Neural cell (in vitro differentiated cells): ENCODE results near the gene POLA2.

Source experiments
- MXI1 ChIP-seq: fragments of 450-650 bp; conservative IDR thresholded peaks from 2 replicates; pipeline ENCODE4 v1.6.1; 2014; ENCODE audit warnings: antibody characterized with exemption, mild to moderate bottlenecking; ENCODE audit not compliant: poor library complexity, severe bottlenecking
- POLR2AphosphoS5 ChIP-seq: IDR thresholded peaks from 2 replicates; pipeline ENCODE4 v1.6.1; 2012
- SMC3 ChIP-seq: fragments of 450-650 bp; conservative IDR thresholded peaks from 2 replicates; pipeline ENCODE4 v1.6.1; 2014; ENCODE audit warnings: antibody characterized with exemption, mild to moderate bottlenecking, moderate library complexity; ENCODE audit not compliant: poor library complexity
- TF ChIP-seq, protein P1 (sequence below): fragments of 450-650 bp; IDR thresholded peaks from 2 replicates; pipeline ENCODE4 v1.5.1; 2014; ENCODE audit warnings: antibody characterized with exemption, mild to moderate bottlenecking, moderate library complexity; ENCODE audit not compliant: poor library complexity, severe bottlenecking

GRCh38 chr11:65297026-65297672, 35.4 kb downstream of the POLA2 start:
- TF ChIP-seq, protein P1, sequence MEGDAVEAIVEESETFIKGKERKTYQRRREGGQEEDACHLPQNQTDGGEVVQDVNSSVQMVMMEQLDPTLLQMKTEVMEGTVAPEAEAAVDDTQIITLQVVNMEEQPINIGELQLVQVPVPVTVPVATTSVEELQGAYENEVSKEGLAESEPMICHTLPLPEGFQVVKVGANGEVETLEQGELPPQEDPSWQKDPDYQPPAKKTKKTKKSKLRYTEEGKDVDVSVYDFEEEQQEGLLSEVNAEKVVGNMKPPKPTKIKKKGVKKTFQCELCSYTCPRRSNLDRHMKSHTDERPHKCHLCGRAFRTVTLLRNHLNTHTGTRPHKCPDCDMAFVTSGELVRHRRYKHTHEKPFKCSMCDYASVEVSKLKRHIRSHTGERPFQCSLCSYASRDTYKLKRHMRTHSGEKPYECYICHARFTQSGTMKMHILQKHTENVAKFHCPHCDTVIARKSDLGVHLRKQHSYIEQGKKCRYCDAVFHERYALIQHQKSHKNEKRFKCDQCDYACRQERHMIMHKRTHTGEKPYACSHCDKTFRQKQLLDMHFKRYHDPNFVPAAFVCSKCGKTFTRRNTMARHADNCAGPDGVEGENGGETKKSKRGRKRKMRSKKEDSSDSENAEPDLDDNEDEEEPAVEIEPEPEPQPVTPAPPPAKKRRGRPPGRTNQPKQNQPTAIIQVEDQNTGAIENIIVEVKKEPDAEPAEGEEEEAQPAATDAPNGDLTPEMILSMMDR: no peak
- no peak for TF ChIP-seq MXI1
- TF ChIP-seq POLR2AphosphoS5: no peak
- no peak for TF ChIP-seq SMC3
